H1 (cell line): ENCODE measurements around the gene RNF182. TPM values are rescaled to one million over a fixed set of nuclear protein-coding genes. Genes with fewer than 3 reads are reported as not detected.

ENCODE experiments used
- CTCF ChIA-PET: fragments of 300-600 bp; sonication (Branson Sonifier 250); formaldehyde crosslinking; loops from one replicate; lab custom pipeline; 2021; ENCODE audit not compliant: partially characterized antibody; lab: Charles Lee
- POLR2A ChIA-PET: fragments of 300-600 bp; sonication (Branson Sonifier 250); formaldehyde crosslinking; loops from one replicate; lab custom pipeline; 2021; ENCODE audit warnings: inconsistent platforms; ENCODE audit not compliant: partially characterized antibody; lab: Charles Lee
- DNase-seq, 2 experiments: peaks; one replicate each; pipeline versions ENCODE4 v3.0.0 to v3.0.0-alpha.2; 2010 to 2022; ENCODE audit warnings: low spot score in 2 of 2, low read depth in 1 of 2, mixed read lengths in 1 of 2
- FAIRE-seq: peaks from 2 replicates; lab custom pipeline; 2011; peaks lifted over from hg19 to GRCh38; lab: Jason Lieb, UNC
- H2AFZ ChIP-seq: 2 replicates; pipeline ENCODE4 v1.8.1; 2012; ENCODE audit warnings: low read length, inconsistent platforms
- H2AK5ac ChIP-seq: 2 replicates; pipeline ENCODE4 v1.6.1; 2013; ENCODE audit warnings: low read depth, low read length
- H2BK120ac ChIP-seq: replicated peaks from 2 replicates; pipeline ENCODE3; 2013; ENCODE audit warnings: low read depth, low read length, inconsistent platforms
- H2BK12ac ChIP-seq: 2 replicates; pipeline ENCODE4 v1.6.1; 2013; ENCODE audit warnings: low read depth, low read length
- H2BK15ac ChIP-seq: 2 replicates; pipeline ENCODE4 v1.6.1; 2013; ENCODE audit warnings: low read length
- H2BK20ac ChIP-seq: 2 replicates; pipeline ENCODE4 v1.6.1; 2013; ENCODE audit warnings: low read length
- H2BK5ac ChIP-seq: 2 replicates; pipeline ENCODE4 v1.6.1; 2013; ENCODE audit warnings: low read depth, low read length
- H3K14ac ChIP-seq: 2 replicates; pipeline ENCODE4 v1.6.1; 2013; ENCODE audit warnings: inconsistent platforms; ENCODE audit not compliant: insufficient read length
- H3K18ac ChIP-seq: 2 replicates; pipeline ENCODE4 v1.6.1; 2013; ENCODE audit warnings: low read length; ENCODE audit errors: extremely low read depth
- H3K23ac ChIP-seq: 2 replicates; pipeline ENCODE4 v1.6.1; 2013; ENCODE audit warnings: inconsistent platforms; ENCODE audit not compliant: insufficient read length
- H3K23me2 ChIP-seq: 2 replicates; pipeline ENCODE4 v1.6.1; 2013; ENCODE audit warnings: low read depth, low read length
- H3K27ac ChIP-seq: 2 replicates; pipeline ENCODE4 v1.6.1; 2011; ENCODE audit warnings: low read depth, low read length, inconsistent platforms
- H3K27me3 ChIP-seq, 4 experiments: replicated peaks in 1 of 4; 1 replicate in 1 of 4; 2 replicates in 3 of 4; pipeline versions ENCODE4 v1.6.1 to v1.8.1; 2011 to 2013; ENCODE audit warnings: low read length in 3 of 4, mild to moderate bottlenecking in 3 of 4, inconsistent platforms in 2 of 4, mixed read lengths in 2 of 4, moderate library complexity in 1 of 4; ENCODE audit not compliant: control insufficient read depth in 3 of 4, insufficient read depth in 3 of 4; ENCODE audit errors: extremely low read depth in 1 of 4
- H3K36me3 ChIP-seq, 4 experiments: 2 replicates each; pipeline versions ENCODE4 v1.6.1 to v1.8.1; 2011 to 2013; ENCODE audit warnings: mild to moderate bottlenecking in 4 of 4, low read length in 3 of 4, moderate library complexity in 2 of 4, control low read depth in 1 of 4, inconsistent platforms in 1 of 4; ENCODE audit not compliant: insufficient read depth in 4 of 4, control insufficient read depth in 2 of 4
- H3K4ac ChIP-seq: replicated peaks from 2 replicates; pipeline ENCODE3; 2013; ENCODE audit warnings: low read length, low read depth, mixed read lengths, inconsistent platforms; ENCODE audit not compliant: insufficient read length
- H3K4me1 ChIP-seq, 4 experiments: replicated peaks in 1 of 4; 1 replicate in 1 of 4; 2 replicates in 3 of 4; pipeline versions ENCODE4 v1.6.1 to v1.8.1; 2011 to 2013; ENCODE audit warnings: low read length in 3 of 4, inconsistent platforms in 2 of 4, mixed read lengths in 1 of 4; ENCODE audit not compliant: insufficient read depth in 4 of 4, control insufficient read depth in 3 of 4
- H3K4me2 ChIP-seq, 2 experiments: 2 replicates each; pipeline versions ENCODE4 v1.6.1 to v1.8.1; 2011 to 2013; ENCODE audit warnings: low read depth in 2 of 2, low read length in 2 of 2, control low read depth in 1 of 2, inconsistent platforms in 1 of 2, mild to moderate bottlenecking in 1 of 2; ENCODE audit not compliant: insufficient read depth in 1 of 2
- H3K4me3 ChIP-seq, 4 experiments: fragments of 200-600, 300-600 bp in 1 of 4; sonication (generic), shearing (Covaris generic), sonication (Bioruptor Twin) in 1 of 4; 2 replicates each; pipeline versions ENCODE4 v1.5.1 to v1.8.1; 2011 to 2016; ENCODE audit warnings: low read length in 4 of 4, low read depth in 3 of 4, control low read depth in 2 of 4, inconsistent platforms in 2 of 4, mild to moderate bottlenecking in 2 of 4, mixed read lengths in 1 of 4, moderate library complexity in 1 of 4; ENCODE audit not compliant: insufficient read depth in 2 of 4; ENCODE audit errors: extremely low read depth in 1 of 4
- H3K56ac ChIP-seq: replicated peaks from 2 replicates; pipeline ENCODE3; 2013; ENCODE audit warnings: low read depth, mild to moderate bottlenecking, mixed read lengths, low read length, inconsistent platforms; ENCODE audit not compliant: insufficient read length
- H3K79me1 ChIP-seq: 2 replicates; pipeline ENCODE4 v1.6.1; 2013; ENCODE audit warnings: low read depth, low read length, control low read depth
- H3K79me2 ChIP-seq, 2 experiments: 2 replicates each; pipeline versions ENCODE4 v1.6.1 to v1.8.1; 2012 to 2013; ENCODE audit warnings: low read length in 2 of 2, mild to moderate bottlenecking in 2 of 2, inconsistent platforms in 1 of 2; ENCODE audit not compliant: insufficient read depth in 2 of 2, control insufficient read depth in 1 of 2
- H3K9ac ChIP-seq, 4 experiments: replicated peaks in 1 of 4; 1 replicate in 1 of 4; 2 replicates in 3 of 4; pipeline versions ENCODE4 v1.6.1 to v1.8.1; 2011 to 2013; ENCODE audit warnings: low read depth in 3 of 4, low read length in 3 of 4, control low read depth in 2 of 4, mild to moderate bottlenecking in 2 of 4, moderate library complexity in 2 of 4, inconsistent platforms in 1 of 4; ENCODE audit errors: extremely low read depth in 1 of 4
- H3K9me3 ChIP-seq, 2 experiments: 2 replicates each; pipeline versions ENCODE4 v1.6.1 to v1.8.1; 2012 to 2013; ENCODE audit warnings: mild to moderate bottlenecking in 2 of 2, moderate library complexity in 2 of 2, control low read depth in 1 of 2, inconsistent platforms in 1 of 2, low read depth in 1 of 2, low read length in 1 of 2, mixed read lengths in 1 of 2; ENCODE audit not compliant: insufficient read depth in 2 of 2
- H4K20me1 ChIP-seq, 2 experiments: replicated peaks in 1 of 2; 2 replicates each; pipeline versions ENCODE3 to v1.8.1; 2011 to 2013; ENCODE audit warnings: inconsistent platforms in 2 of 2, low read length in 2 of 2, mild to moderate bottlenecking in 1 of 2; ENCODE audit not compliant: insufficient read depth in 2 of 2, control insufficient read depth in 1 of 2
- H4K5ac ChIP-seq: 2 replicates; pipeline ENCODE4 v1.6.1; 2013; ENCODE audit warnings: low read length, low read depth, mixed read lengths, inconsistent platforms; ENCODE audit not compliant: insufficient read length
- H4K8ac ChIP-seq: 2 replicates; pipeline ENCODE4 v1.8.0; 2013; ENCODE audit warnings: mild to moderate bottlenecking, moderate library complexity, low read length, inconsistent platforms; ENCODE audit not compliant: insufficient read depth; ENCODE audit errors: extremely low read depth
- H4K91ac ChIP-seq: replicated peaks from 2 replicates; pipeline ENCODE3; 2013; ENCODE audit warnings: low read length, mixed read lengths, inconsistent platforms; ENCODE audit not compliant: insufficient read length
- CBX8 ChIP-seq: fragments of 300-800, 300-1000 bp; sonication (generic); IDR thresholded peaks from 2 replicates; pipeline ENCODE4 v1.7.1; 2016; ENCODE audit warnings: low read depth, low read length, borderline replicate concordance
- POLR2AphosphoS5 ChIP-seq: IDR thresholded peaks from 2 replicates; pipeline ENCODE4 v1.6.1; 2011; ENCODE audit warnings: low read depth, low read length
- TBP ChIP-seq: IDR thresholded peaks from 2 replicates; pipeline ENCODE4 v1.6.1; 2011; ENCODE audit warnings: low read depth, low read length, improper control_type of control experiment
- TCF12 ChIP-seq: IDR thresholded peaks from 2 replicates; pipeline ENCODE4 v1.6.1; 2011; ENCODE audit warnings: low read depth, mild to moderate bottlenecking, low read length
- WGBS, 2 experiments: shearing (Covaris generic) in 1 of 2; methylation state at CpG; one replicate each; pipeline versions ENCODE4 v1.1.6 to v1.1.7; 2013 to 2015; ENCODE audit warnings: low lambda C conversion rate in 2 of 2, mixed read lengths in 2 of 2, inconsistent platforms in 1 of 2, low coverage in 1 of 2, missing lambda C conversion rate in 1 of 2; ENCODE audit not compliant: insufficient replicate concordance in 2 of 2, insufficient coverage in 1 of 2, insufficient read length in 1 of 2; ENCODE audit errors: extremely low coverage in 1 of 2, missing lambda C conversion rate in 1 of 2; 5-methylcytosine and 5-hydroxymethylcytosine counted together
- polyA plus RNA-seq, 7 experiments: library from polyadenylated mRNA; depleted of rRNA in 3 of 7; stranded (reverse) in 5 of 7; unstranded in 2 of 7; fragments of >200 nt in 5 of 7; fragments of 200-250 nt in 2 of 7; gene quantifications; 1 replicate in 5 of 7; 2 replicates in 1 of 7; 4 replicates in 1 of 7; pipeline versions ENCODE4 v1.2.1 to v1.2.3, GENCODE V29; 2011 to 2013; ENCODE audit warnings: missing spikeins in 2 of 7, mixed read lengths in 2 of 7
- total RNA-seq: library from RNA; stranded (reverse); fragmentation: NEBNext Ultra II Directional; extraction: Animal tissue kit (Norgen Biotek cat#: 25700); gene quantifications from 2 replicates; pipeline ENCODE4 v1.2.1, GENCODE V29; 2021

Gene RNF182
- total and polyA plus RNA-seq, 2 of the 8 experiments (the other 6 are each of a cell fraction or from before 2014, with no cell fraction given): 6.2 to 10.7 TPM

- Histone ChIP-seq H4K20me1 (no peaks in the 10 kb centered on the region), H2AK5ac (no peak overlapping the region), H3K23ac (no peak overlapping the region), H3K4me3 (no peak overlapping the region), H4K8ac (no peak overlapping the region), H3K4me1 (peaks cover 0 to 5% (median under 1%) of the 10 kb centered on the region in 4 experiments; a peak in 3 of 7 replicates), H3K79me1 (no peaks in the 10 kb centered on the region), H2BK12ac (no peak overlapping the region), H4K5ac (no peak overlapping the region), H4K91ac (no peak overlapping the region), H2BK5ac (no peak overlapping the region), H3K36me3 (no peaks in the 10 kb centered on the region), H3K18ac (no peak overlapping the region), H3K27ac (no peak overlapping the region), H3K79me2 (peaks cover 0 to 16% of the 10 kb centered on the region in 2 experiments; a peak in 2 of 4 replicates), H2BK15ac (no peak overlapping the region), H2AFZ (no peak overlapping the region), H3K4me2 (no peak overlapping the region), H2BK20ac (no peak overlapping the region), H3K23me2 (no peaks in the 10 kb centered on the region), H3K9ac (no peak overlapping the region), H3K14ac (no peak overlapping the region), H3K56ac (no peak overlapping the region), H3K27me3 (no peaks in the 10 kb centered on the region), H2BK120ac (no peak overlapping the region), H3K4ac (no peak overlapping the region), H3K9me3 (no peaks in the 10 kb centered on the region)
- 97% methylated on average over 3 of the region's 3 CpGs; no CpG with 5 or more reads in 1 of the 2 experiments for WGBS, 2 experiments
- ChIA-PET POLR2A (no interaction called here), CTCF (interaction anchor here (0.6 to 2.0 kb wide), 4 partner anchors 10 to 111 kb away, joined by 3 to 4 read pairs (median 4); no protein-coding TSS in a partner anchor)
- FAIRE-seq: no peak
- TF ChIP-seq CBX8 (no peak), TCF12 (no peak), POLR2AphosphoS5 (no peak), TBP (no peak)
- no peak for DNase-seq
These were observed 10.6 kb downstream of the RNF182 start for GRCh38 chr6:13935190-13935880.
